HUES48 (cell line): ENCODE data around the gene CYTIP.

Source experiments
- H3K27ac ChIP-seq: one replicate; pipeline ENCODE4 v1.7.0; 2013; ENCODE audit warnings: low read depth, low read length, inconsistent platforms
- H3K27me3 ChIP-seq: 2 replicates; pipeline ENCODE4 v1.6.1; 2013; ENCODE audit warnings: mild to moderate bottlenecking, low read length; ENCODE audit not compliant: control insufficient read depth, insufficient read depth
- H3K36me3 ChIP-seq: 2 replicates; pipeline ENCODE4 v1.6.1; 2013; ENCODE audit warnings: low read length; ENCODE audit not compliant: control insufficient read depth, insufficient read depth
- H3K4me1 ChIP-seq: 2 replicates; pipeline ENCODE4 v1.6.1; 2013; ENCODE audit warnings: mild to moderate bottlenecking, low read length; ENCODE audit not compliant: control insufficient read depth, insufficient read depth
- H3K4me3 ChIP-seq: 2 replicates; pipeline ENCODE4 v1.5.1; 2013; ENCODE audit warnings: mild to moderate bottlenecking, low read depth, low read length
- H3K9ac ChIP-seq: 2 replicates; pipeline ENCODE4 v1.6.1; 2013; ENCODE audit warnings: mild to moderate bottlenecking, low read depth, low read length, moderate library complexity
- H3K9me3 ChIP-seq: 2 replicates; pipeline ENCODE4 v1.6.1; 2013; ENCODE audit warnings: low read length; ENCODE audit not compliant: control insufficient read depth, insufficient read depth

The CYTIP gene

DNA sequence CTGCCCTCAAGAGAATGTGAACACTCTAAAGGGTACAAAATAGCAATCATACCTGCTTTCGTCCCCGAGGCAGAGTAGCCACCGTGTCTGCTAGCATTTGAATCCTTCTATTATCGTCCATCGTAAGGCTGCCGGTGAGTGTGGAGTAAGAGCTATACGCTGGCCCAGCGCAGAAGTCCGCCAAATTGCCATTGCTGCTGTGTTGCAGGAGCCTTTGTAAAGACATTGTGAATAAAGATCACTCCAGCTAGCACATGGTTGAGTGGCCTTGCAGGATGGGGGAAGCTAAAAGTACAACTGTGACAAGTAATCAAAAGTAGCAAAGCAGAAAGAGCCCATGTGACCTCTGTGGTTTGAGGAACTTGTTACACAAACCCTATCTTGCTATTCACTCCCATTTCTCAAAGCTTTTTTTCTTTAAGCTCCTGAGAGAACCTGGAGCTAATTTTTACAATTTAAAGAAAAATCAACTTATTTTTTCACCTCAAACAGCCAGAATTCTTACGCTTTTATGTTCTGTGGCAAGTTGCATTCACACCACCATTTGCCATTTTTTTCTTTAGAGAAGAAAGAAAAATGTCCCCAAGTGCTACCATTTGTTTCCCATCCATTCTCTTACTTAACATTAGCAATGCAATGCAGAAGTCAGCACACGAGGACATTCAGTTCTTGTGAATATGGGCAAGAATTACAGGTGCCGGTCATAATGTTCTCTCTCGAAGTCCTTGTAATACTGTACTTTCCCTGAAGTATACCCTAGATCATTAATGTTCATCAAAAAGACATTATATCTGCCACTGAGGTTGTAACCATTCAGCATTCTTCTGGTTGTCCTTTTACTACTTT lies at the start of gene CYTIP:
Gene CYTIP, minus strand, starts transcription at position 295 of the 846 bp plus-strand sequence. Its CDS starts 69 bp downstream, at position 226.
- H3K4me3 ChIP-seq = no peak within 1 kb of the TSS

DNA sequence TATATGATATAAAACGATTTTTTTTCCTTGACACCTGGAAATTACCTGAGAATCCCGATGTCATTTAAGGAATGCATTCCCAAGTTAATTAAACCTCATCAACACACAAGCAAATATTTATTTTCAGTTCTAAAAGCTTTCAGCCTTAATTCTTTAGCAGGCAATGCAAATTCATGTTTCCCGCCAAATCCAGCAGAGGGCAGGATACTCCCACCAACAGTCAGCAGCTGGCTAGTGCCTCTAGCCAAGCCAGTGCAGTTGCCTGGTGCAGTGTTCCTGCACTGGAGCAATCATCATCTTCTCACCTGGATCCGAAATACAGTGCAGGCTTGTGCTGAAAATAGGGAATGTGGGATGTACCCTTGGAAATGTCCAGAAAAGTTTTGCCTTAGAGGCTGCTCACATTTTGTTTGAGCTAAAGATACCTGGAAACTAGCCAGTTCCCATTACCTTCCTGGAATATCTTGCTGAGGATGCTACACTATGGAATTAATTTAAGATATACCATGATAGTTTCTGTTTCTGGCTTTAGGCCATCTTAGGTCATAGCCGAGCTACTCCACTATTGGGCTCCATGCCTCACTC lies 48.4 kb upstream of the CYTIP start:
- Histone ChIP-seq H3K36me3 (no peaks in the 10 kb centered on the region), H3K9me3 (no peaks in the 10 kb centered on the region), H3K27me3 (no peaks in the 10 kb centered on the region), H3K4me1 (no peaks in the 10 kb centered on the region), H3K9ac (no peak overlapping the region), H3K27ac (no peak overlapping the region), H3K4me3 (no peak overlapping the region)

More for the DNA sequence above, at the start of gene CYTIP:
- no peaks in the 10 kb centered on the region for H3K9me3 ChIP-seq
- H3K27ac ChIP-seq = no peak within 1 kb of the TSS
- no peaks in the 10 kb centered on the region for H3K36me3 ChIP-seq
- H3K4me1 ChIP-seq = no peaks in the 10 kb centered on the region
- H3K9ac ChIP-seq = no peak within 1 kb of the TSS
- H3K27me3 ChIP-seq = no peaks in the 10 kb centered on the region; the same call in 1 of the 2 replicates

DNA sequence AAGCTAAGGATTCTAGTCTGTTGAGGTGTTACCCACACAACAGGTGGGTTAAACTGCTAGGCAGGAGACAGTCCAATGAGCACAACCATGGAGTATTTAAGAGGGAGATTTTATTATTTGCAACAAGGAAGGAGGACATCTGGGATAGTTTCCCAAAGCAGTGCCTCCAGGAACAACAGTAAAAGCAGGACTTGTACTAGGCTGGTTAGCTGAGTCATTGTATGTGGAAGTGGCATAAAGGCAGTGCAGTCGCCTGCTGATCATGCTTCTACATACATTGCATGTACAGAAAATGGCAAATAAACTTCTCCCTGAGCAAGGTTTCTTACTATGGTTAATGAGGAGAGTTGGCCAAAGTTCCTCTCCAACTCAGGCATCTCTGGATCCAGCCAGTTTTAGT lies 46.1 kb upstream of the CYTIP start:
- Histone ChIP-seq H3K27ac (no peak overlapping the region), H3K4me3 (no peak overlapping the region), H3K9ac (no peak overlapping the region), H3K4me1 (no peaks in the 10 kb centered on the region), H3K9me3 (no peaks in the 10 kb centered on the region), H3K36me3 (no peaks in the 10 kb centered on the region), H3K27me3 (no peaks in the 10 kb centered on the region)

DNA sequence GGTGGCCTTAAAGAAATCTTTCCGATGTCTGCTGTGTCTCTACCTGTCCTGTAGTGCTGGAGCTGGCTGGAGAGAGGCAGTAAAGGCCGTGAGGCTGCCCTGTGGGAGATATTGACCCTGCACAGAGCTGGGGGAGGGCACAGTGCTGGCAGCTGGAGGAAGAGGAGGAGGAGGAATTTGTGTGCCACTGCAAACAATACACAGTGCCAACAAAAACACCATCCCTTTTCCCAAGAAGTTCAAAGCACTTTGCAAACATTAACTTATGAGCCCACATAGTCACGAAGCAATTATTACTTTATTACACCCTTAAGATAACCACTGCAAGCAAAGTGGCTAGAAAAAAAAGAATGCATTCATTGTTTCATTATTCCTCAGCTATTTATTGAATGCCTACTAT lies 45.0 kb upstream of the CYTIP start:
- Histone ChIP-seq H3K36me3 (no peaks in the 10 kb centered on the region), H3K9ac (no peak overlapping the region), H3K9me3 (no peaks in the 10 kb centered on the region), H3K4me1 (no peaks in the 10 kb centered on the region), H3K27me3 (no peaks in the 10 kb centered on the region), H3K4me3 (no peak overlapping the region), H3K27ac (no peak overlapping the region)

DNA sequence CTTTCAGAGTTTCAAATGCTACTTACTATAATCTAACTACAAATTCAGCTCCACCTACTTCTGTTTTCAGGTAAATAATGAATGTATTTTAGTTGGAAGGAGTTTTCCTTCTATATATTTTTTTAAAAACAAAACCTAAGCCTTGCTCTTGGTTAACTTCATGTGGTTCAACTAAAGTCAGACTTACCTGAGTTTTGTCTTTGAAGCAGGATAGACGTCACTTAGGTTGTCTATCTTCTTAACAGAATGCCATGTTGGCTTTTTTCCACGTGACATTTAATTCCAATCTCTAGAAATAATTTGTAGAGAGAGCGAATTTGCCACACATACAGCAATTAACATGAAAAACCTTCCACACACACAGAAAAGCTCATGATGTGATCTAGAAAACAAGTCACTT lies 43.9 kb upstream of the CYTIP start:
- Histone ChIP-seq H3K4me3 (no peak overlapping the region), H3K27ac (no peak overlapping the region), H3K4me1 (no peaks in the 10 kb centered on the region), H3K9me3 (no peaks in the 10 kb centered on the region), H3K27me3 (no peaks in the 10 kb centered on the region), H3K9ac (no peak overlapping the region), H3K36me3 (no peaks in the 10 kb centered on the region)

DNA sequence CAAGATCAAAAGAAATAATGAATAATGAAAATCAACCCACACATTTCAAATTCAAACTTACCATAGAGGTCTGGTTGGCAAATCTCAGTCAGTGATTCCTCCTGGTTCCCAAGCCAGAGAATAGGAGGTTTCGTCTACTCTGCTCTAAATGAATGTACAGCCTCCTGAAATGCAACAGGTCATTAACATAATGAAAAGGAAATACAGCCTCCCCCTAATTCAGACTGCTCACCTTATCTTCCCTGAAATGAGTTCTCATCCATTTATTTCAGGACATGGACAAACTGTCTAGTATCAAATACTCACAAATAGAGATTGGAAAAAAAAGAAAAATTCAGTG lies 43.4 kb upstream of the CYTIP start:
- Histone ChIP-seq H3K27ac (no peak overlapping the region), H3K9me3 (no peaks in the 10 kb centered on the region), H3K4me3 (no peak overlapping the region), H3K36me3 (no peaks in the 10 kb centered on the region), H3K4me1 (no peaks in the 10 kb centered on the region), H3K27me3 (no peaks in the 10 kb centered on the region), H3K9ac (no peak overlapping the region)

DNA sequence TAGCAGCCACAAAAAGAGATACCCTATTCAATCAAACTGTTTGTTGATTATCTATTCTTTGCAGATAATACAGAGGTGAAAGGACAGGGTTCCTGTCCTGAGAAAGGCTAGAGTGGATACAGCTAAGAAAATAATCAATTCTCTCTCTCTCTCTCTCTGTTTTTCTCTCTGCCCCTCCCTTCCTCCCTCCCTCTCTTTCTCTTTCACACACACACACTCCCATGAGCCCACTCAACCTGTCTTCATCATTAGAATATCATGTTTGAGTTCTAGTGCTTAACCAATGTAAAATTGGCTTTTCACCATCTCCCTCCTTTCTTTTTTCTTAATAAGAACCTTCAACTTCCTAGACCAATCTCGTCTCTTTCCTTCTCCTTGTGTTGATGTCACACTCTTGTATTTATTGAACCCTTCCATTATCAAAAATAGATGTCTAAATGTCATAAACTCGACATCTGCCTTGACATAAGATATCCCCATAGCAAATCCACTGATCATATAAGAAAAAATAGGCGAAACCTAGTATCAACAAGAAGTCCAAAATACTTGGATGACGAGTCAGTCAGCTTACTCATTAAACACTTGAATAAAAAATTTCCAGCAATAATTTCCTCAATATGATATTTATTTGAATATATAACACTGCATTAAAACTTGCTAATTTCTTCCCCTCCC lies 42.8 kb upstream of the CYTIP start:
- Histone ChIP-seq H3K4me1 (no peaks in the 10 kb centered on the region), H3K27ac (no peak overlapping the region), H3K9ac (no peak overlapping the region)

DNA sequence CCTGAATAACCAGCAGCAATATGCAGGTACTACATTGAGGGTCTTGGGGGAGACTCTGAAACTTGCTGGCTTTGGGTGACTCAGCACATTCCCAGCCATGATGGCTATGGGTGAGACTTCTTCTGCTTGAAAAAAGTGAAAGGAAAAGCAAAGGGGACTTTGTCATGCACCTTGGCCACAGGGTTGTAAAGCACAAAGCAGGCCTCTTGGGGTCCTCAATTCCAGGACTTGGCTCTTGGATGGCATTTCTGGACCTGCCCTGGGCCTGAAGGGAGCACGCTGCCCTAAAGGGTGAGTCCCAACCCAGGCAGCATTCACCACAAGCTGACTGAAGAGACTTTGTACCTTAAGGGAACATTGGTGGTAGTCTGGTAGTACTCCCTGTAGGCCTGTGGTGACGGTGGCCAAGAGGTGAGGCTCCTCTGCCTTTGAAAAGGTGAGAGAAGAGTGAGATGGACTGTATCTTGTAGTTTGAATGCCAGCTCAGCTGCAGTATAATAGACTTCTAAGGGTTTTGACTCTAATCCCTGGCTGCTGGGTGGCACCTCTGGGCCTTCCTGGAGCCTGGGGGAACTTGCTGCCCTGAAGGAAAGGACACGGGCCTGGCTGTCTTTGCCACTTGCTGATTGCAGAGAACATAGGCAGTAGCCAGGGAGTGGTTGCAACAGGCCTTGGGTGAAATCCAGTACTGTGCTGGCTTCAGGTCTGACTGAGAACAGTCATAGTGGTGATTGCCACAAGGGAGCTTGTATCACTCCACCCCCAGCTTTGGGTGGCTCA lies 36.5 kb upstream of the CYTIP start:
- no peak overlapping the region for H3K27ac ChIP-seq
- H3K9ac ChIP-seq = no peak overlapping the region
- no peaks in the 10 kb centered on the region for H3K36me3 ChIP-seq
- H3K4me1 ChIP-seq = no peaks in the 10 kb centered on the region
- H3K4me3 ChIP-seq = no peak overlapping the region
- no peaks in the 10 kb centered on the region for H3K9me3 ChIP-seq
- no peaks in the 10 kb centered on the region for H3K27me3 ChIP-seq

More for the DNA sequence above, 42.8 kb upstream of the CYTIP start:
- H3K36me3 ChIP-seq = no peaks in the 10 kb centered on the region
- no peaks in the 10 kb centered on the region for H3K9me3 ChIP-seq
- H3K4me3 ChIP-seq = no peak overlapping the region
- no peaks in the 10 kb centered on the region for H3K27me3 ChIP-seq

DNA sequence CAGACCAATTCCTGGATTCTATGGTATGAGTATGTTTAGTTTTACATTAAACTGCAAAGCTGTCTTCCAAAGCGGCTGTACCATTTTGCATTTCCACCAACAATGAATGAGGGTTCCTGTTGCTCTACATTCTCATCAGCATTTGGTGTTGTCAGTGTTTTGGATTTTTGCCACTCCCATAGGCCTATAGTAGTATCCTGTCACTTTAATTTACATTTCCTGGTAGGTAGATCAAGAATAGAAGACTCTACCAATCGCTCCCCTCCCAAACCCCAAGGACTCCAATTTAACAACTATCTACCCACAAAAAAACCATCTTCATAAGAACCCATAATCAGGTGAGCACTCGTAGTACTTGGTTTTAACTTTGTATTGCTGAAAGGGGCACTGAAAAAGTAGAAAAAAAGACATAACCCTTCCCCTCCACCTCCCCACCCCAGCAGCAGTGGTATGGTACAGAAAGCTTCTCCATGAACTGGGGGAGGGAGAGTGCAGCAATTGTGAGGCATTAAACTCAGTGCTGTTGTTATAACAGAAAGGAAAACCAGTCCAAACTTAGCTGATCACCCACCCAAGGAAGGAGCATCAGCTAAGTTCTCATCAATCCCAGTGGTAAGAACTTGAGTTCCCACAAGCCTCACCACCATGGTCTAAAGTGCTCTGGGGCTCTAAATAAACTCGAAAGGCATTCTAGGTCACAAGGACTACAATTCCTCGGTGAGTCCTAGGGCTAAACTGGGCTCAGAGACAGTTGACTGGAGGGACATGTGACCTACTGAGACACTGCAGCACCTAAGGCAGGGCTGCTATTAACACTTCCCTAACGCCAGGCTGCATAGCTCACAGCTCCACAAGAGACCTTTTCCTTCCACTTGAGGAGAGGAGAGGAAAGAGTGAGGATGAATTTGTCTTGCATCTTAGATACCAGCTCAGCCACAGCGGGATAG lies 35.5 kb upstream of the CYTIP start:
- no peaks in the 10 kb centered on the region for H3K9me3 ChIP-seq
- no peak overlapping the region for H3K9ac ChIP-seq
- no peaks in the 10 kb centered on the region for H3K36me3 ChIP-seq
- no peak overlapping the region for H3K4me3 ChIP-seq
- no peaks in the 10 kb centered on the region for H3K27me3 ChIP-seq
- no peaks in the 10 kb centered on the region for H3K4me1 ChIP-seq
- H3K27ac ChIP-seq = no peak overlapping the region

DNA sequence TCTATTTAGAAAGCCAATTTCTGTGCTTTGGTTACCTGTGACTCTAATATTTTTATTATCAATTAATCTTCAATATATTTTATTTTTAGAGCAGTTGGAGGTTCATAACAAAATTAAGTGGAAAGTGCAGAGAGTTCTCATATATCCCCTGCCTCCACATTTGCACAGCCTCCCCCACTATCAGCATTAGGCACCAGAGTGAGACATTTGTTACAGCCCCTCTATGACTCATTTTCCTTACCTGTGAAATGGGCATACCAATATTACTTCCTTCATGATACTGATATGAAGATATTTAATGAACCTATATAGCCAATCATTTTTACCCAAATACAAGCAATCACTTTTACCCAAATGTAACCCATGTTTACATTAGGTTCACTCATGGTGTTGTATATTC lies 34.0 kb upstream of the CYTIP start:
- Histone ChIP-seq H3K27me3 (no peaks in the 10 kb centered on the region), H3K4me1 (no peaks in the 10 kb centered on the region), H3K4me3 (no peak overlapping the region)

More for the DNA sequence above, 34.0 kb upstream of the CYTIP start:
- H3K9me3 ChIP-seq = no peaks in the 10 kb centered on the region
- no peaks in the 10 kb centered on the region for H3K36me3 ChIP-seq
- H3K9ac ChIP-seq = no peak overlapping the region
- H3K27ac ChIP-seq = no peak overlapping the region
